K562 (cell line): ENCODE results near the gene TRIM23. TPM values are rescaled to one million over a fixed set of nuclear protein-coding genes. Genes with fewer than 3 reads are reported as not detected.

ENCODE experiments used
- ARID3B ChIP-seq: fragments of 250-450 bp; sonication (Bioruptor Pico); IDR thresholded peaks from 2 replicates; pipeline ENCODE4 v1.4.0; 2020; ENCODE audit warnings: borderline replicate concordance
- BRD4 ChIP-seq: fragments of 200-600 bp; sonication (generic); IDR thresholded peaks from 2 replicates; pipeline ENCODE4 v1.6.1; 2017; ENCODE audit warnings: inconsistent platforms
- CSDE1 ChIP-seq, 2 experiments: fragments of 450-650 bp; IDR thresholded peaks; 2 replicates each; pipeline ENCODE4 v1.6.1; 2016; ENCODE audit warnings: mild to moderate bottlenecking in 1 of 2
- EGR1 ChIP-seq: fragments of 450-650 bp; conservative IDR thresholded peaks from 2 replicates; pipeline ENCODE4 v1.6.1; 2017; ENCODE audit warnings: mild to moderate bottlenecking
- GATAD2A ChIP-seq: fragments of 450-650 bp; IDR thresholded peaks from 2 replicates; pipeline ENCODE4 v1.6.1; 2017
- HOMEZ ChIP-seq: fragments of 250-450 bp; sonication (Bioruptor Pico); IDR thresholded peaks from 2 replicates; pipeline ENCODE4 v1.4.0; 2020; ENCODE audit warnings: mild to moderate bottlenecking, moderate library complexity
- MEIS2 ChIP-seq: fragments of 450-650 bp; IDR thresholded peaks from 2 replicates; pipeline ENCODE4 v1.6.1; 2014; ENCODE audit warnings: mild to moderate bottlenecking; ENCODE audit not compliant: partially characterized antibody
- MYNN ChIP-seq, 2 experiments: sonication (generic); formaldehyde crosslinking in 1 of 2; IDR thresholded peaks; 2 replicates each; pipeline versions ENCODE4 v1.5.0 to v1.6.1; 2016 to 2020; ENCODE audit warnings: antibody characterized with exemption in 1 of 2, missing genetic modification reagents in 1 of 2
- POLR2AphosphoS5 ChIP-seq: IDR thresholded peaks from 2 replicates; pipeline ENCODE4 v1.6.1; 2011; ENCODE audit warnings: mild to moderate bottlenecking, low read depth, low read length, moderate library complexity; ENCODE audit not compliant: control insufficient read depth, insufficient read depth
- PURB ChIP-seq: sonication (generic); formaldehyde crosslinking; IDR thresholded peaks from 2 replicates; pipeline ENCODE4 v1.9.0; 2021; ENCODE audit warnings: low read depth, mild to moderate bottlenecking, missing genetic modification reagents
- RBM17 ChIP-seq: fragments of 200-400 bp; formaldehyde crosslinking; IDR thresholded peaks from 2 replicates; pipeline ENCODE4 v1.6.1; 2017; ENCODE audit warnings: low read depth, mild to moderate bottlenecking, low read length, borderline replicate concordance
- RNF2 ChIP-seq: sonication (generic); IDR thresholded peaks from 2 replicates; pipeline ENCODE4 v1.6.1; 2016
- XRCC4 ChIP-seq: IDR thresholded peaks from one replicate; pipeline ENCODE4 v1.6.1; 2011; ENCODE audit not compliant: insufficient read depth, insufficient read length; ENCODE audit errors: extremely low read depth
- ZBED1 ChIP-seq: IDR thresholded peaks from 2 replicates; pipeline ENCODE4 v1.6.1; 2014
- ZNF77 ChIP-seq: fragments of 250-450 bp; sonication (Bioruptor Pico); IDR thresholded peaks from 2 replicates; pipeline ENCODE4 v1.5.0; 2020
- polyA plus RNA-seq, 8 experiments: library from polyadenylated mRNA; depleted of rRNA in 4 of 8; stranded (reverse) in 5 of 8; unstranded in 3 of 8; fragments of >200 nt; fragmentation: Nextera tagmentation in 2 of 8; fragmentation: Illumina TruSeq in 1 of 8; extraction: Ambion mirVana in 2 of 8; extraction: Trizol in 1 of 8; gene quantifications; 2 replicates each; pipeline versions ENCODE4 v1.2.1 to v1.2.3, GENCODE V29; 2011 to 2014; ENCODE audit warnings: inconsistent platforms in 1 of 8, missing spikeins in 1 of 8
- total RNA-seq, 7 experiments: library from RNA; depleted of rRNA in 6 of 7; stranded (reverse); fragments of >200 nt in 6 of 7; fragmentation: Illumina TruSeq in 2 of 7; extraction: Trizol in 2 of 7; gene quantifications; 2 replicates each; pipeline versions ENCODE4 v1.2.1 to v1.2.3, GENCODE V29; 2011 to 2021; ENCODE audit warnings: low replicate concordance in 1 of 7
- TF ChIP-seq, protein P1 (sequence below): fragments of 450-650 bp; IDR thresholded peaks from 2 replicates; pipeline ENCODE4 v1.6.1; 2017; ENCODE audit warnings: antibody characterized with exemption, mild to moderate bottlenecking
- TF ChIP-seq, protein P2 (sequence below), 3 experiments: IDR thresholded peaks in 2 of 3; conservative IDR thresholded peaks in 1 of 3; 2 replicates each; pipeline ENCODE4 v1.5.1; 2011 to 2012; ENCODE audit warnings: low read length in 3 of 3, mild to moderate bottlenecking in 3 of 3, control low read depth in 2 of 3, improper control_type of control experiment in 1 of 3, inconsistent platforms in 1 of 3, low read depth in 1 of 3, mixed read lengths in 1 of 3, moderate library complexity in 1 of 3; ENCODE audit not compliant: insufficient read depth in 2 of 3
- TF ChIP-seq, protein P3 (sequence below), 2 experiments: fragments of 450-650 bp in 1 of 2; sonication (generic) in 1 of 2; formaldehyde crosslinking in 1 of 2; IDR thresholded peaks in 1 of 2; conservative IDR thresholded peaks in 1 of 2; 2 replicates each; pipeline versions ENCODE4 v1.6.1 to v1.8.1; 2016 to 2023; ENCODE audit warnings: mild to moderate bottlenecking in 2 of 2, moderate library complexity in 2 of 2, inconsistent platforms in 1 of 2, missing genetic modification reagents in 1 of 2

Gene TRIM23
- total and polyA plus RNA-seq, 9 of the 15 experiments (the other 6 are each of a cell fraction or from before 2014, with no cell fraction given) = 2.4 to 8.5 (median 4.9) TPM

DNA sequence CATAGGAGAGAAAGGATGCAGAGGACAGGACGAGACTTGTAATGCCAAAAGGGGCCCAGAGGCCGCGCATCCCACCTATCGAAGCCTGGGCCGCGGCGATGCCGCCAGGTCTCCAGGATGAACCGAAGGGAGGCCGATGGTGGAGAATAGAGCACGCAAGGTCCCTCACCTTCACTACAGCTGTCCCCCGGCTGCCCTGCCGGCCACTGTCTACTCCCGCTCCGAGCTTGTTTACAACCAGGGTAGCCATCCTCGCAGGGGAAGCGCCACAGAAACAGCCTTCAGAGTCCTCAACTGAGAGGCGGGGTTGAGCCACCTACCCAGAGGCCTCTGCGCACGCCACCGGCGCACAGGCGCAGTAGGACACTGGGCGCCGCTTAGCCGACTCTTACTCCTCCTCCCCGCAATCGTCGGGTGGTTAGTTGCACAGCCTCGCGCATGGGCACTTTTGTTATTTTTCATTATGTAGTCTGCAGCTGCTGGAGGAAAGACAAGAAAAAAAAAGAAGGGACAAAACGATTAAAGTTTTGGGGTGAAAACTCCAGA lies at the start of gene TRIM23 (continued):
- TF ChIP-seq, protein P1, sequence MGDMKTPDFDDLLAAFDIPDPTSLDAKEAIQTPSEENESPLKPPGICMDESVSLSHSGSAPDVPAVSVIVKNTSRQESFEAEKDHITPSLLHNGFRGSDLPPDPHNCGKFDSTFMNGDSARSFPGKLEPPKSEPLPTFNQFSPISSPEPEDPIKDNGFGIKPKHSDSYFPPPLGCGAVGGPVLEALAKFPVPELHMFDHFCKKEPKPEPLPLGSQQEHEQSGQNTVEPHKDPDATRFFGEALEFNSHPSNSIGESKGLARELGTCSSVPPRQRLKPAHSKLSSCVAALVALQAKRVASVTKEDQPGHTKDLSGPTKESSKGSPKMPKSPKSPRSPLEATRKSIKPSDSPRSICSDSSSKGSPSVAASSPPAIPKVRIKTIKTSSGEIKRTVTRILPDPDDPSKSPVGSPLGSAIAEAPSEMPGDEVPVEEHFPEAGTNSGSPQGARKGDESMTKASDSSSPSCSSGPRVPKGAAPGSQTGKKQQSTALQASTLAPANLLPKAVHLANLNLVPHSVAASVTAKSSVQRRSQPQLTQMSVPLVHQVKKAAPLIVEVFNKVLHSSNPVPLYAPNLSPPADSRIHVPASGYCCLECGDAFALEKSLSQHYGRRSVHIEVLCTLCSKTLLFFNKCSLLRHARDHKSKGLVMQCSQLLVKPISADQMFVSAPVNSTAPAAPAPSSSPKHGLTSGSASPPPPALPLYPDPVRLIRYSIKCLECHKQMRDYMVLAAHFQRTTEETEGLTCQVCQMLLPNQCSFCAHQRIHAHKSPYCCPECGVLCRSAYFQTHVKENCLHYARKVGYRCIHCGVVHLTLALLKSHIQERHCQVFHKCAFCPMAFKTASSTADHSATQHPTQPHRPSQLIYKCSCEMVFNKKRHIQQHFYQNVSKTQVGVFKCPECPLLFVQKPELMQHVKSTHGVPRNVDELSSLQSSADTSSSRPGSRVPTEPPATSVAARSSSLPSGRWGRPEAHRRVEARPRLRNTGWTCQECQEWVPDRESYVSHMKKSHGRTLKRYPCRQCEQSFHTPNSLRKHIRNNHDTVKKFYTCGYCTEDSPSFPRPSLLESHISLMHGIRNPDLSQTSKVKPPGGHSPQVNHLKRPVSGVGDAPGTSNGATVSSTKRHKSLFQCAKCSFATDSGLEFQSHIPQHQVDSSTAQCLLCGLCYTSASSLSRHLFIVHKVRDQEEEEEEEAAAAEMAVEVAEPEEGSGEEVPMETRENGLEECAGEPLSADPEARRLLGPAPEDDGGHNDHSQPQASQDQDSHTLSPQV = peak; percentile 39; the same call in 1 of the 2 replicates
- TF ChIP-seq XRCC4 (no peak), BRD4 (no peak), RNF2 (0 out of 2 replicates have a peak, but pooled peaks have one; percentile 16), PURB (no peak), CSDE1 (IDR thresholded peaks at IDR 0.05) (no peak), ARID3B (no peak), MYNN (IDR thresholded peaks at IDR 0.05) (peak; percentile 43; the same call in 1 of the 2 replicates), MYNN (CRISPR knock-in tag; IDR thresholded peaks at IDR 0.05) (no peak), POLR2AphosphoS5 (peak; percentile 62; the same call in 1 of the 2 replicates), ZNF77 (CRISPR knock-in tag) (no peak), HOMEZ (0 out of 2 replicates have a peak, but pooled peaks have one; percentile 29), RBM17 (no peak), MEIS2 (peak; percentile 85), GATAD2A (no peak), EGR1 (no peak), ZBED1 (no peak)
- TF ChIP-seq, protein P2, sequence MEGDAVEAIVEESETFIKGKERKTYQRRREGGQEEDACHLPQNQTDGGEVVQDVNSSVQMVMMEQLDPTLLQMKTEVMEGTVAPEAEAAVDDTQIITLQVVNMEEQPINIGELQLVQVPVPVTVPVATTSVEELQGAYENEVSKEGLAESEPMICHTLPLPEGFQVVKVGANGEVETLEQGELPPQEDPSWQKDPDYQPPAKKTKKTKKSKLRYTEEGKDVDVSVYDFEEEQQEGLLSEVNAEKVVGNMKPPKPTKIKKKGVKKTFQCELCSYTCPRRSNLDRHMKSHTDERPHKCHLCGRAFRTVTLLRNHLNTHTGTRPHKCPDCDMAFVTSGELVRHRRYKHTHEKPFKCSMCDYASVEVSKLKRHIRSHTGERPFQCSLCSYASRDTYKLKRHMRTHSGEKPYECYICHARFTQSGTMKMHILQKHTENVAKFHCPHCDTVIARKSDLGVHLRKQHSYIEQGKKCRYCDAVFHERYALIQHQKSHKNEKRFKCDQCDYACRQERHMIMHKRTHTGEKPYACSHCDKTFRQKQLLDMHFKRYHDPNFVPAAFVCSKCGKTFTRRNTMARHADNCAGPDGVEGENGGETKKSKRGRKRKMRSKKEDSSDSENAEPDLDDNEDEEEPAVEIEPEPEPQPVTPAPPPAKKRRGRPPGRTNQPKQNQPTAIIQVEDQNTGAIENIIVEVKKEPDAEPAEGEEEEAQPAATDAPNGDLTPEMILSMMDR (IDR thresholded peaks at IDR 0.05 in 2 of 3, conservative IDR thresholded peaks at IDR 0.05 in 1 of 3; ENCODE audit: insufficient read depth in 2 of 3, low read depth in 1 of 3, low read length in 3 of 3) = 0 out of 6 replicates have a peak, but pooled peaks of 2 of the 3 experiments have one; percentile 9 to 21
- TF ChIP-seq, protein P3, sequence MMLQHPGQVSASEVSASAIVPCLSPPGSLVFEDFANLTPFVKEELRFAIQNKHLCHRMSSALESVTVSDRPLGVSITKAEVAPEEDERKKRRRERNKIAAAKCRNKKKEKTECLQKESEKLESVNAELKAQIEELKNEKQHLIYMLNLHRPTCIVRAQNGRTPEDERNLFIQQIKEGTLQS (IDR thresholded peaks at IDR 0.05) = no peak
- TF ChIP-seq, protein P3 (CRISPR knock-in tag; conservative IDR thresholded peaks at IDR 0.05) = 0 out of 2 replicates have a peak, but pooled peaks have one; percentile 53
